Suprapubic skin (tissue), 4 donors: ENCODE measurements around the gene TSPEAR. TPM values are rescaled to one million over a fixed set of nuclear protein-coding genes. Genes with fewer than 3 reads are reported as not detected.

Experiments
- DNase-seq, 2 donors: peaks; one replicate each; pipeline ENCODE4 v3.0.0-alpha.2; 2019; ENCODE audit warnings: low spot score in 2 of 2
- H3K27ac ChIP-seq: fragments of 200-600 bp; sonication (generic); one replicate; pipeline ENCODE4 v1.5.1; 2019
- H3K27me3 ChIP-seq: fragments of 200-600 bp; sonication (generic); one replicate; pipeline ENCODE4 v1.5.1; 2019
- H3K36me3 ChIP-seq: fragments of 200-600 bp; sonication (generic); one replicate; pipeline ENCODE4 v1.5.1; 2019
- H3K4me1 ChIP-seq: fragments of 200-600 bp; sonication (generic); one replicate; pipeline ENCODE4 v1.5.1; 2019
- H3K4me3 ChIP-seq: fragments of 200-600 bp; sonication (generic); one replicate; pipeline ENCODE4 v1.5.1; 2019; ENCODE audit warnings: mild to moderate bottlenecking
- H3K9me3 ChIP-seq: fragments of 200-600 bp; sonication (generic); one replicate; pipeline ENCODE4 v1.5.1; 2019
- EP300 ChIP-seq: sonication (generic); formaldehyde crosslinking; IDR thresholded peaks from one replicate; pipeline ENCODE4 v1.6.1; 2017; ENCODE audit warnings: antibody characterized with exemption
- POLR2A ChIP-seq, 2 donors: fragments of 450-650 bp; IDR thresholded peaks; one replicate each; pipeline ENCODE4 v1.6.1; 2017; ENCODE audit warnings: antibody characterized with exemption in 2 of 2, mild to moderate bottlenecking in 2 of 2, moderate library complexity in 2 of 2
- POLR2AphosphoS5 ChIP-seq, 3 donors: sonication (generic); formaldehyde crosslinking; IDR thresholded peaks; one replicate each; pipeline ENCODE4 v1.6.1; 2017; ENCODE audit warnings: antibody characterized with exemption in 3 of 3
- WGBS: methylation state at CpG from one replicate; pipeline ENCODE4 v1.1.5; 2018; 5-methylcytosine and 5-hydroxymethylcytosine counted together
- total RNA-seq, 4 donors: library from RNA; depleted of rRNA; stranded (reverse); fragments of >200 nt; gene quantifications; one replicate each; pipeline ENCODE4 v1.1.0, GENCODE V29; 2016
- TF ChIP-seq, protein P1 (sequence below), 2 donors: fragments of 200-600 bp in 1 of 2; fragments of 450-650 bp in 1 of 2; sonication (generic) in 1 of 2; IDR thresholded peaks; one replicate each; pipeline ENCODE4 v1.5.1; 2016 to 2019; ENCODE audit warnings: antibody characterized with exemption in 2 of 2, mild to moderate bottlenecking in 1 of 2, moderate library complexity in 1 of 2

The TSPEAR gene
- total RNA-seq, 4 donors from 2014 or later: 0.21 to 0.59 (median 0.32) TPM; not detected in 1

DNA sequence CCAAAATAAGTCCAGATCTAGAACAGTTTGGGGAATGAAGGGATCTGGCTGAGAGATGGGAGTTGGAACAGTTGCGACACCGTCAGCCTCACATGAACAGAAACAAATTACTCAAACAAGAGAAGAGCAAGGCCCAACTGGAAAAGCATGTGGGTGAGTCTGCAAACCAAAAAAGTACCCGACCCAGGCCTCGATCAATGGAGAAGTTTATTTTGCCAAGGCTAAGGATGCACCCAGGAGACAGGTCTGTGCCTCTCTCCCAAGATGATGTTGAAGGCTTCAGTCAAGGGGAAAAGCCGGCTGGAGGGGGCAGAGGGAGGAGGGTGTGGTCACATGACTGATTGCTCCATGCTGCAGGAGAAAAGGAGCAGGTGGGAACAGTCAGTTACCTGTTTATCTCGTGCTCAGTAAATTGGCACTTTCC is 213.7 kb downstream of the TSPEAR start:
- Histone ChIP-seq H3K4me3 (no peak overlapping the region), H3K9me3 (peaks cover 3% of the 10 kb centered on the region), H3K36me3 (no peaks in the 10 kb centered on the region), H3K4me1 (peaks cover 16% of the 10 kb centered on the region), H3K27me3 (peaks cover 11% of the 10 kb centered on the region), H3K27ac (no peak overlapping the region)
- TF ChIP-seq POLR2AphosphoS5 (IDR thresholded peaks at IDR 0.05): no peak
- TF ChIP-seq EP300: no peak
- TF ChIP-seq POLR2A (IDR thresholded peaks at IDR 0.05): no peak
- TF ChIP-seq, protein P1, sequence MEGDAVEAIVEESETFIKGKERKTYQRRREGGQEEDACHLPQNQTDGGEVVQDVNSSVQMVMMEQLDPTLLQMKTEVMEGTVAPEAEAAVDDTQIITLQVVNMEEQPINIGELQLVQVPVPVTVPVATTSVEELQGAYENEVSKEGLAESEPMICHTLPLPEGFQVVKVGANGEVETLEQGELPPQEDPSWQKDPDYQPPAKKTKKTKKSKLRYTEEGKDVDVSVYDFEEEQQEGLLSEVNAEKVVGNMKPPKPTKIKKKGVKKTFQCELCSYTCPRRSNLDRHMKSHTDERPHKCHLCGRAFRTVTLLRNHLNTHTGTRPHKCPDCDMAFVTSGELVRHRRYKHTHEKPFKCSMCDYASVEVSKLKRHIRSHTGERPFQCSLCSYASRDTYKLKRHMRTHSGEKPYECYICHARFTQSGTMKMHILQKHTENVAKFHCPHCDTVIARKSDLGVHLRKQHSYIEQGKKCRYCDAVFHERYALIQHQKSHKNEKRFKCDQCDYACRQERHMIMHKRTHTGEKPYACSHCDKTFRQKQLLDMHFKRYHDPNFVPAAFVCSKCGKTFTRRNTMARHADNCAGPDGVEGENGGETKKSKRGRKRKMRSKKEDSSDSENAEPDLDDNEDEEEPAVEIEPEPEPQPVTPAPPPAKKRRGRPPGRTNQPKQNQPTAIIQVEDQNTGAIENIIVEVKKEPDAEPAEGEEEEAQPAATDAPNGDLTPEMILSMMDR (IDR thresholded peaks at IDR 0.05): no peak
- DNase-seq: no peak
- 22% methylated on average over 6 of the region's 6 CpGs for WGBS

DNA sequence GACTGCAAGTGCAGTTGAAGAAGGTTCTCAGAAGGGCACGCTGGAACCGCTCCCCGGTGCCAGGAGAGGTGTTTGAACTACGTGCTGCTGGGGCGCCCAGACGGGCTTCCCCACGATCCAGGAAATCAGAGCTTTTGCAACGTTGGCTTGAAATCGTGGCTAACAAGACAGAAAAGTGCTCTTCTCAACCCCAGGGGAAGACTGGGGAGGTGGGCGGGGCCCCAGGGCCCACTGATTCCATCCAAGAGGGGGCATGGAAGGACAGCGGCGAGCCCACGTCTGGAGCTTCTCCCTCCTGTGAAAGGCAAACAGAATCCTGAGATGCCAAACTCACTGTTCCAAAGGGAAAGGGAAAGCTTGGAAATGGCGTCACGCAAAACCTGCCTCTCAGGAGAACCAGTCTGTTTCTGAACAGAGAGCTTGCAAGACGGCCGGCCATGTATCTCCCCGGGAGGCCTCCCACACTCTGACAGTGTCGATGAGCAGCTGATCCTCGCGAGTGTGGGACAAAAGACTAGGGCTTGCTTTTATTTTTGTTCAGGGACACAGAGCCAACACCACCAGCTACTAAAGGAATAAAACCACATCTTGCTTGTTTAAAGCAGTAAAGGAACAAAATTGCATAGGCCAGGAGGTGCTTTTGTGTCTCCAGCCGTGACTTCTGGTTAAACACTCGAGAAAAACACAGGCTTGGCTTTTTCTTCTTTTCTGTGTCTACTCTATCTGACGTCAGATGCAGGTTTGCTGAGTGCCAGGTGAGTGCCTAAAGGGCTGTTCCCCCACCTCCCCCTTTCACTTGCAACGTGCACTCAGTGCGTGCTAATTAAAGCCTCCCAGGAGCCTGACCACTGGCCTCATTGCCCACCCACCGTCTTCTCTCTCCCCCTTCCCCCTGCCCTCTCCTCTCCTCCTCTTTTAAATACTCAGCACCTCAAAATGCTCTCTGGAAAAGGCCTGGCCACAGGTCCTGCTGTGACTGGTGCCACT is 214.5 kb downstream of the TSPEAR start:
- H3K4me3 ChIP-seq: no peak overlapping the region
- peaks cover 11% of the 10 kb centered on the region for H3K27me3 ChIP-seq
- no peaks in the 10 kb centered on the region for H3K36me3 ChIP-seq
- 41% methylated on average over 27 of the region's 27 CpGs for WGBS
- TF ChIP-seq, protein P1 (IDR thresholded peaks at IDR 0.05): no peak
- no peak for TF ChIP-seq EP300
- no peak for TF ChIP-seq POLR2A (IDR thresholded peaks at IDR 0.05)
- no peak for TF ChIP-seq POLR2AphosphoS5 (IDR thresholded peaks at IDR 0.05)
- H3K4me1 ChIP-seq: peaks cover 16% of the 10 kb centered on the region
- no peak for DNase-seq
- H3K9me3 ChIP-seq: peaks cover 11% of the 10 kb centered on the region
- H3K27ac ChIP-seq: peak overlapping the region; percentile 29

DNA sequence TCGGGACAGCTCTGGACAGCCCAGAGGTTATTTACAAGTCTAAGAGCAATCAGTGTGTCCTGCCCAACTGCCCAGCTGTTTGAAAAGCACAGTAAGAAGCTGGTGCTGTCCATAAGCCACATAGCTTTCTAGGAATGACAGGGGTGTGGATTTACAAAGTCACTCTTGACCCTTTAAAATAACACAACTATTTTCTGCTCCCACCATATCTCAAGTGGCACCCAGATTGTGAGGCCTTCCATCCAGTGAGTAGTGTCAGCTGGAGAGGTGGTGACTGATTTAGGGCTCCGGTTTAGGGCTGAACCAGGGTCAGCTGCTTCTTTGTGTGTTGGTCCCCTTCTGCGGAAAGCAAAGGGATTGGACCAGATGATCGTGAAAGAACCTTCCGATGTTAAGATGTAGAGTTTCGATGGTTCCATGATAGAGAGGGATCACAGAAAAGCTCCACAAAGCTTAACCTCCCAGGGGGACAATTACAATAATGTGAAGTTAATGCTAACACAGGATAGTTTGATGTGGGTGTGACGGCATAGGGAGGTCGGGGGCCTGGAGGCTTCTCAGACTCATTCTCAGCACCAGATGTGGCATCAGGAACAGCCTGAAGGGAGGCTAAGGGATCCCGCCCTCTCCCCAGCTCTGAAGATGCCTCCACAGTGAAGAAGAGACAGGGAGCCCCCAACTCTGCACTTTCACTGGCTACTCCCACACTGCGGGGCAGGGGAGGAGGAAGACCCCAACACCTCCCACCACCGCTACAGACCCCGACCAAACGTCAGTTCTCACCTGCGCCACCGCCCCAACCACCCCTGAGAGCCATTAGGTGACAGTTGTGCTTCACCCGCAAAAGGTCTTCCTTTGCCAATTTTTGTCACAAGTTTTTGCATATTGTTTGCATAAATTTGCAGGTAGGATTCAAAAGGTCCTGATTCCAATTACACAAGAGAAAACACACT is 215.5 kb downstream of the TSPEAR start:
- 93% methylated on average over 16 of the region's 16 CpGs for WGBS
- TF ChIP-seq POLR2A (IDR thresholded peaks at IDR 0.05) (no peak), EP300 (no peak), POLR2AphosphoS5 (IDR thresholded peaks at IDR 0.05) (no peak)
- TF ChIP-seq, protein P1 (IDR thresholded peaks at IDR 0.05): no peak
- H3K4me1 ChIP-seq: peaks cover 16% of the 10 kb centered on the region
- H3K27ac ChIP-seq: no peak overlapping the region
- H3K4me3 ChIP-seq: no peak overlapping the region
- no peak for DNase-seq
- peaks cover 11% of the 10 kb centered on the region for H3K27me3 ChIP-seq
- no peaks in the 10 kb centered on the region for H3K36me3 ChIP-seq
- H3K9me3 ChIP-seq: peaks cover 11% of the 10 kb centered on the region

DNA sequence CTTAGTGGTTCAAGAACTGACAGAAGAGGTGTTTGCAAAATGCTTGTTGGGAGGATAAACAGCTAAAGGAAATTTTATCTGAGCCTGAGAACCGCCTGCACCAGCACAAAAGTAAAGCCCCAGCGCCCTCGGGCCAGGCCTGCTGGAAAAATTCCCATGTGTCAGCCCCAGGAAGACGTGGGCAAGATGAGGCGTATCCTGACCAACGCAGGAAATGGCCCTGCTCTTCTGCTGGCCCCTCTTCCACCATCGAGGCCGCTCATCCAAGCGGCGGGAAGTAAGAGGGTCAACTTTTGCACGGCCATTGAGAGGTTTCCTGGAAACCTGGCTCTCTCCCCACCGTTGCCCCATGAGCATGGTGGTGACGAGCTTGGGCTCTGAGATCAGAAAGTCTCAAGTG is 216.4 kb downstream of the TSPEAR start:
- Histone ChIP-seq H3K27ac (no peak overlapping the region), H3K4me3 (no peak overlapping the region), H3K27me3 (peaks cover 6% of the 10 kb centered on the region), H3K36me3 (no peaks in the 10 kb centered on the region), H3K4me1 (peaks cover 16% of the 10 kb centered on the region), H3K9me3 (peaks cover 11% of the 10 kb centered on the region)
- TF ChIP-seq, protein P1 (IDR thresholded peaks at IDR 0.05): no peak
- no peak for TF ChIP-seq EP300
- no peak for TF ChIP-seq POLR2A (IDR thresholded peaks at IDR 0.05)
- TF ChIP-seq POLR2AphosphoS5 (IDR thresholded peaks at IDR 0.05): no peak
- WGBS: 85% methylated on average over 13 of the region's 13 CpGs
- no peak for DNase-seq
